HepG2 (cell line): ENCODE measurements around the gene NAP1L4. TPM values are rescaled to one million over a fixed set of nuclear protein-coding genes. Genes with fewer than 3 reads are reported as not detected.
A peak's percentile ranks its signal among the peaks of the same experiment; 100 is the strongest.

ENCODE experiments used
- AGO1 ChIP-seq: fragments of 200-400 bp; formaldehyde crosslinking; IDR thresholded peaks from 2 replicates; pipeline ENCODE4 v1.6.1; 2017; ENCODE audit warnings: mild to moderate bottlenecking, low read depth, low read length, moderate library complexity; ENCODE audit not compliant: poor library complexity, severe bottlenecking
- ESRRA ChIP-seq: sonication (generic); formaldehyde crosslinking; IDR thresholded peaks from 2 replicates; pipeline ENCODE4 v1.5.1; 2020; ENCODE audit warnings: mild to moderate bottlenecking, low read depth, missing genetic modification reagents
- FOXC1 ChIP-seq: sonication (generic); formaldehyde crosslinking; IDR thresholded peaks from 2 replicates; pipeline ENCODE4 v1.8.0; 2022; ENCODE audit warnings: mild to moderate bottlenecking, missing genetic modification reagents, borderline replicate concordance
- GABPB1 ChIP-seq: IDR thresholded peaks from 2 replicates; pipeline ENCODE4 v1.6.1; 2016; ENCODE audit warnings: mild to moderate bottlenecking, missing genetic modification reagents, moderate library complexity, missing compliant biosample characterization
- KMT2A ChIP-seq: sonication (generic); formaldehyde crosslinking; IDR thresholded peaks from 2 replicates; pipeline ENCODE4 v1.4.0; 2020; ENCODE audit warnings: missing genetic modification reagents
- KMT2B ChIP-seq: IDR thresholded peaks from 2 replicates; pipeline ENCODE4 v1.6.1; 2016; ENCODE audit warnings: missing genetic modification reagents, missing compliant biosample characterization
- MIER3 ChIP-seq: IDR thresholded peaks from 2 replicates; pipeline ENCODE4 v1.6.1; 2016; ENCODE audit warnings: missing compliant biosample characterization, borderline replicate concordance
- NCOA2 ChIP-seq: sonication (generic); formaldehyde crosslinking; IDR thresholded peaks from 2 replicates; pipeline ENCODE4 v1.8.0; 2022; ENCODE audit warnings: inconsistent platforms
- NFE2 ChIP-seq: sonication (generic); formaldehyde crosslinking; IDR thresholded peaks from 2 replicates; pipeline ENCODE4 v1.4.0; 2020; ENCODE audit warnings: missing genetic modification reagents
- PAXIP1 ChIP-seq: sonication (generic); formaldehyde crosslinking; conservative IDR thresholded peaks from 2 replicates; pipeline ENCODE4 v1.4.0; 2020; ENCODE audit warnings: mild to moderate bottlenecking, missing genetic modification reagents, moderate library complexity
- PCBP1 ChIP-seq: fragments of 200-400 bp; formaldehyde crosslinking; IDR thresholded peaks from 2 replicates; pipeline ENCODE4 v1.6.1; 2017; ENCODE audit warnings: mild to moderate bottlenecking, low read depth, low read length, borderline replicate concordance
- RELA ChIP-seq: sonication (generic); formaldehyde crosslinking; IDR thresholded peaks from 2 replicates; pipeline ENCODE4 v1.4.0; 2020; ENCODE audit warnings: missing genetic modification reagents
- RFX3 ChIP-seq: IDR thresholded peaks from 2 replicates; pipeline ENCODE4 v1.6.1; 2016; ENCODE audit warnings: missing biosample characterization, missing genetic modification reagents
- RXRA ChIP-seq: sonication (generic); formaldehyde crosslinking; IDR thresholded peaks from 2 replicates; pipeline ENCODE4 v1.5.1; 2020; ENCODE audit warnings: missing genetic modification reagents
- SMAD9 ChIP-seq: sonication (generic); formaldehyde crosslinking; IDR thresholded peaks from 2 replicates; pipeline ENCODE4 v1.5.1; 2020; ENCODE audit warnings: mild to moderate bottlenecking, missing genetic modification reagents
- TFDP2 ChIP-seq: sonication (generic); formaldehyde crosslinking; IDR thresholded peaks from 2 replicates; pipeline ENCODE4 v1.4.0; 2020; ENCODE audit warnings: missing genetic modification reagents
- ZBTB38 ChIP-seq: sonication (generic); formaldehyde crosslinking; IDR thresholded peaks from 2 replicates; pipeline ENCODE4 v1.5.1; 2020; ENCODE audit warnings: mild to moderate bottlenecking, missing genetic modification reagents
- ZFP36L1 ChIP-seq: sonication (generic); formaldehyde crosslinking; IDR thresholded peaks from 2 replicates; pipeline ENCODE4 v1.8.0; 2022; ENCODE audit warnings: mild to moderate bottlenecking, missing genetic modification reagents, moderate library complexity
- ZFY ChIP-seq: sonication (generic); formaldehyde crosslinking; IDR thresholded peaks from 2 replicates; pipeline ENCODE4 v1.4.0; 2020; ENCODE audit warnings: missing genetic modification reagents
- ZNF10 ChIP-seq: sonication (generic); formaldehyde crosslinking; IDR thresholded peaks from 2 replicates; pipeline ENCODE4 v1.4.0; 2020; ENCODE audit warnings: mild to moderate bottlenecking, low read depth, missing genetic modification reagents, borderline replicate concordance
- ZNF124 ChIP-seq: sonication (generic); formaldehyde crosslinking; IDR thresholded peaks from 2 replicates; pipeline ENCODE4 v1.4.0; 2020; ENCODE audit warnings: missing genetic modification reagents
- ZNF263 ChIP-seq: sonication (generic); formaldehyde crosslinking; IDR thresholded peaks from 2 replicates; pipeline ENCODE4 v1.4.0; 2020; ENCODE audit warnings: missing genetic modification reagents
- ZNF335 ChIP-seq: sonication (generic); formaldehyde crosslinking; IDR thresholded peaks from 2 replicates; pipeline ENCODE4 v1.4.0; 2020; ENCODE audit warnings: missing genetic modification reagents
- ZNF501 ChIP-seq: sonication (generic); formaldehyde crosslinking; IDR thresholded peaks from 2 replicates; pipeline ENCODE4 v1.5.1; 2020; ENCODE audit warnings: mild to moderate bottlenecking, moderate library complexity, missing genetic modification reagents
- ZNF800 ChIP-seq: sonication (generic); formaldehyde crosslinking; IDR thresholded peaks from 2 replicates; pipeline ENCODE4 v1.4.0; 2020; ENCODE audit warnings: missing genetic modification reagents
- polyA plus RNA-seq, 8 experiments: library from polyadenylated mRNA; depleted of rRNA in 3 of 8; stranded (reverse) in 7 of 8; unstranded in 1 of 8; fragments of >200 nt; fragmentation: Illumina TruSeq in 4 of 8; extraction: Trizol in 4 of 8; gene quantifications; 2 replicates each; pipeline versions ENCODE4 v1.2.1 to v1.2.3, GENCODE V29; 2011 to 2016; ENCODE audit warnings: low read depth in 4 of 8, missing spikeins in 1 of 8, mixed read lengths in 1 of 8; ENCODE audit not compliant: insufficient read depth in 1 of 8
- total RNA-seq, 5 experiments: library from RNA; depleted of rRNA; stranded (reverse); fragments of >200 nt; fragmentation: Illumina TruSeq; extraction: Trizol; gene quantifications; 2 replicates each; pipeline ENCODE4 v1.2.3, GENCODE V29; 2016; ENCODE audit warnings: low read depth in 1 of 5

Gene NAP1L4
- total and polyA plus RNA-seq, 2 of the 13 experiments (the other 11 are each of a cell fraction or from before 2014, with no cell fraction given) = 64.0 to 186 TPM

GRCh38 chr11:2930704-2931419 is 61.3 kb downstream of the NAP1L4 start (continued):
- TF ChIP-seq ZNF800 (CRISPR knock-in tag) (0 out of 2 replicates have a peak, but pooled peaks have one; percentile 59), ZFP36L1 (CRISPR knock-in tag) (no peak; the same call in 1 of the 2 replicates), KMT2B (peak; percentile 46; the same call in 1 of the 2 replicates), RFX3 (CRISPR knock-in tag) (no peak), ZNF335 (CRISPR knock-in tag) (no peak), ZNF501 (0 out of 2 replicates have a peak, but pooled peaks have one; percentile 29), ZFY (CRISPR knock-in tag) (peak; percentile 43; the same call in 1 of the 2 replicates), ZNF263 (CRISPR knock-in tag) (no peak), KMT2A (CRISPR knock-in tag) (0 out of 2 replicates have a peak, but pooled peaks have one; percentile 32), RELA (CRISPR knock-in tag) (0 out of 2 replicates have a peak, but pooled peaks have one; percentile 60), RXRA (CRISPR knock-in tag) (0 out of 2 replicates have a peak, but pooled peaks have one; percentile 23), PCBP1 (0 out of 2 replicates have a peak, but pooled peaks have one; percentile 68), ESRRA (CRISPR knock-in tag) (no peak), ZBTB38 (CRISPR knock-in tag) (0 out of 2 replicates have a peak, but pooled peaks have one; percentile 62), ZNF10 (CRISPR knock-in tag) (no peak), SMAD9 (CRISPR knock-in tag) (no peak), FOXC1 (no peak), PAXIP1 (CRISPR knock-in tag) (no peak), NFE2 (CRISPR knock-in tag) (no peak), TFDP2 (CRISPR knock-in tag) (peak; percentile 33; the same call in 1 of the 2 replicates), GABPB1 (peak; percentile 32; the same call in 1 of the 2 replicates), ZNF124 (CRISPR knock-in tag) (no peak), AGO1 (peak; percentile 51), NCOA2 (CRISPR knock-in tag) (peak; percentile 17; the same call in 1 of the 2 replicates), MIER3 (CRISPR knock-in tag) (0 out of 2 replicates have a peak, but pooled peaks have one; percentile 6)
